IMR-90 (cell line): ENCODE results near the gene OGFOD2. TPM values are rescaled to one million over a fixed set of nuclear protein-coding genes. Genes with fewer than 3 reads are reported as not detected.
A peak's percentile ranks its signal among the peaks of the same experiment; 100 is the strongest.

Experiments used
- ATAC-seq: fragments of 200-7000 bp; cut with Tn5 transposase; 2 replicates; pipeline ENCODE4 v1.9.1; 2020; ENCODE audit warnings: low read depth, mild to moderate bottlenecking, moderate library complexity
- BruUV-seq: library from RNA; stranded (reverse); fragments of 400-500 nt; replicated peaks from 2 replicates; lab custom pipeline; 2021; lab: Mats Ljungman, UMichigan
- CTCF ChIA-PET: fragments of 300-600 bp; formaldehyde crosslinking; extraction: SDS; loops from one replicate; lab custom pipeline; 2021; ENCODE audit warnings: antibody characterized with exemption; lab: Yijun Ruan, JAX
- POLR2A ChIA-PET: fragments of 300-600 bp; sonication (Branson Sonifier 250); formaldehyde crosslinking; loops from one replicate; lab custom pipeline; 2022; ENCODE audit warnings: antibody characterized with exemption; ENCODE audit not compliant: unreplicated experiment; lab: Charles Lee
- DNase-seq: peaks from one replicate; pipeline ENCODE4 v3.0.0; 2013
- H2AFZ ChIP-seq: replicated peaks from 2 replicates; pipeline ENCODE3; 2013; ENCODE audit warnings: low read length, mild to moderate bottlenecking; ENCODE audit not compliant: poor library complexity
- H2AK5ac ChIP-seq: 2 replicates; pipeline ENCODE4 v1.6.1; 2013; ENCODE audit warnings: low read depth, low read length, inconsistent platforms
- H2AK9ac ChIP-seq: replicated peaks from 2 replicates; pipeline ENCODE3; 2013; ENCODE audit warnings: mild to moderate bottlenecking, low read depth, low read length, moderate library complexity; ENCODE audit not compliant: poor library complexity
- H2BK120ac ChIP-seq: 2 replicates; pipeline ENCODE4 v1.6.1; 2013; ENCODE audit warnings: low read depth, low read length, inconsistent platforms
- H2BK15ac ChIP-seq: 3 replicates; pipeline ENCODE4 v1.6.1; 2013; ENCODE audit warnings: low read depth, low read length, inconsistent platforms
- H2BK20ac ChIP-seq: 2 replicates; pipeline ENCODE4 v1.6.1; 2013; ENCODE audit warnings: low read depth, mild to moderate bottlenecking, inconsistent platforms, low read length, moderate library complexity
- H2BK5ac ChIP-seq: 2 replicates; pipeline ENCODE4 v1.6.1; 2013; ENCODE audit warnings: mild to moderate bottlenecking, low read depth, low read length, inconsistent platforms; ENCODE audit not compliant: poor library complexity, severe bottlenecking
- H3K14ac ChIP-seq: replicated peaks from 2 replicates; pipeline ENCODE4 v1.6.1; 2013; ENCODE audit warnings: low read depth, low read length, inconsistent platforms
- H3K18ac ChIP-seq: 2 replicates; pipeline ENCODE4 v1.6.1; 2013; ENCODE audit warnings: low read depth, low read length, control low read depth
- H3K23ac ChIP-seq: 2 replicates; pipeline ENCODE4 v1.6.1; 2013; ENCODE audit warnings: low read depth, low read length, inconsistent platforms
- H3K27ac ChIP-seq: 2 replicates; pipeline ENCODE4 v1.5.1; 2013; ENCODE audit warnings: mild to moderate bottlenecking, control low read depth, low read length; ENCODE audit not compliant: insufficient read depth
- H3K27me3 ChIP-seq: 2 replicates; pipeline ENCODE4 v1.6.1; 2013; ENCODE audit warnings: low read length; ENCODE audit not compliant: control insufficient read depth, insufficient read depth
- H3K36me3 ChIP-seq: 2 replicates; pipeline ENCODE4 v1.6.1; 2013; ENCODE audit warnings: low read length, mixed read lengths; ENCODE audit not compliant: control insufficient read depth, insufficient read depth
- H3K4ac ChIP-seq: 2 replicates; pipeline ENCODE4 v1.6.1; 2013; ENCODE audit warnings: low read depth, low read length, inconsistent platforms
- H3K4me1 ChIP-seq: 2 replicates; pipeline ENCODE4 v1.6.1; 2013; ENCODE audit warnings: low read length, mixed read lengths; ENCODE audit not compliant: control insufficient read depth, insufficient read depth
- H3K4me2 ChIP-seq: 2 replicates; pipeline ENCODE4 v1.6.1; 2013; ENCODE audit warnings: low read depth, mild to moderate bottlenecking, control low read depth, low read length, moderate library complexity
- H3K4me3 ChIP-seq: 2 replicates; pipeline ENCODE4 v1.5.1; 2013; ENCODE audit warnings: low read depth, mild to moderate bottlenecking, control low read depth, low read length, moderate library complexity; ENCODE audit not compliant: insufficient read depth
- H3K56ac ChIP-seq: 2 replicates; pipeline ENCODE4 v1.6.1; 2013; ENCODE audit warnings: low read length, inconsistent platforms; ENCODE audit not compliant: insufficient read depth; ENCODE audit errors: extremely low read depth
- H3K79me1 ChIP-seq, 2 experiments: 2 replicates each; pipeline ENCODE4 v1.6.1; 2013; ENCODE audit warnings: low read length in 2 of 2, inconsistent platforms in 1 of 2, low read depth in 1 of 2
- H3K9ac ChIP-seq: 2 replicates; pipeline ENCODE4 v1.6.1; 2013; ENCODE audit warnings: low read depth, low read length, control low read depth
- H3K9me1 ChIP-seq: 2 replicates; pipeline ENCODE4 v1.6.1; 2013; ENCODE audit warnings: low read length, inconsistent platforms; ENCODE audit not compliant: insufficient read depth
- H3K9me3 ChIP-seq: 2 replicates; pipeline ENCODE4 v1.6.1; 2013; ENCODE audit warnings: low read length; ENCODE audit not compliant: control insufficient read depth, insufficient read depth
- H4K20me1 ChIP-seq: 2 replicates; pipeline ENCODE4 v1.6.1; 2013; ENCODE audit warnings: low read length, inconsistent platforms; ENCODE audit not compliant: insufficient read depth
- H4K5ac ChIP-seq: 2 replicates; pipeline ENCODE4 v1.6.1; 2013; ENCODE audit warnings: mild to moderate bottlenecking, low read depth, low read length, control low read depth
- H4K8ac ChIP-seq, 2 experiments: 2 replicates each; pipeline ENCODE4 v1.6.1; 2013; ENCODE audit warnings: low read depth in 2 of 2, low read length in 2 of 2, control low read depth in 1 of 2, inconsistent platforms in 1 of 2
- H4K91ac ChIP-seq: 2 replicates; pipeline ENCODE4 v1.6.1; 2013; ENCODE audit warnings: low read depth, low read length, inconsistent platforms; ENCODE audit not compliant: insufficient read depth
- BHLHE40 ChIP-seq: fragments of 150-350 bp; IDR thresholded peaks from 2 replicates; pipeline ENCODE4 v1.6.1; 2016; ENCODE audit warnings: mild to moderate bottlenecking, low read depth, low read length
- MAFK ChIP-seq: IDR thresholded peaks from 2 replicates; pipeline ENCODE4 v1.6.1; 2012; ENCODE audit warnings: low read depth, low read length, improper control_type of control experiment
- RCOR1 ChIP-seq: IDR thresholded peaks from 2 replicates; pipeline ENCODE4 v1.6.1; 2012; ENCODE audit warnings: mild to moderate bottlenecking, low read length, improper control_type of control experiment; ENCODE audit not compliant: insufficient replicate concordance
- SMC3 ChIP-seq: fragments of 150-350 bp; IDR thresholded peaks from 2 replicates; pipeline ENCODE4 v1.6.1; 2016; ENCODE audit warnings: low read depth, mild to moderate bottlenecking, antibody characterized with exemption, low read length, moderate library complexity
- USF2 ChIP-seq: fragments of 150-350 bp; IDR thresholded peaks from 2 replicates; pipeline ENCODE4 v1.6.1; 2017; ENCODE audit warnings: mild to moderate bottlenecking, antibody characterized with exemption, low read length, low read depth
- WGBS, 2 experiments: methylation state at CpG; one replicate each; pipeline versions ENCODE4 v1.1.5 to v1.1.7; 2013; ENCODE audit warnings: missing lambda C conversion rate in 2 of 2; ENCODE audit not compliant: insufficient read length in 1 of 2; ENCODE audit errors: extremely low coverage in 2 of 2; 5-methylcytosine and 5-hydroxymethylcytosine counted together
- dilution Hi-C: fragments of 300-500 bp; cut with HindIII; formaldehyde crosslinking; loops from one replicate; pipeline ENCODE4 v1.14.3; 2018; ENCODE audit warnings: low sequenced_read_pairs; ENCODE audit not compliant: unreplicated experiment
- in situ Hi-C: fragments of 300-500 bp; cut with MboI; formaldehyde crosslinking; loops from 3 replicates; pipeline ENCODE4 v1.14.3; 2019; ENCODE audit warnings: low sequenced_read_pairs, inconsistent platforms, mixed read lengths
- intact Hi-C: fragments of 100-400 bp; cut with micrococcal nuclease; formaldehyde crosslinking; loops from 2 replicates; pipeline ENCODE4 v1.10.0; 2022
- polyA plus RNA-seq, 3 experiments: library from polyadenylated mRNA; depleted of rRNA; stranded (reverse); fragments of >200 nt; gene quantifications; 2 replicates each; pipeline ENCODE4 v1.2.3, GENCODE V29; 2012; ENCODE audit warnings: low replicate concordance in 1 of 3
- total RNA-seq: library from RNA; depleted of rRNA; stranded (reverse); fragments of >200 nt; gene quantifications from 2 replicates; pipeline ENCODE4 v1.2.3, GENCODE V29; 2012

Gene OGFOD2
- total and polyA plus RNA-seq, 2 of the 4 experiments (the other 2 are of a cell fraction): 4.3 to 18.2 TPM

GRCh38 chr12:123006977-123007376 is 31.9 kb downstream of the OGFOD2 start:
- Histone ChIP-seq H2AFZ (peak overlapping the region; percentile 74), H3K27me3 (no peaks in the 10 kb centered on the region), H3K18ac (no peak overlapping the region), H2AK5ac (no peak overlapping the region), H4K91ac (no peak overlapping the region), H3K4ac (no peak overlapping the region), H2BK120ac (no peak overlapping the region), H2AK9ac (no peak overlapping the region), H3K36me3 (peaks cover 19% of the 10 kb centered on the region; the same call in 1 of the 2 replicates), H3K4me2 (no peak overlapping the region), H2BK15ac (no peak overlapping the region), H3K4me1 (0 out of 2 replicates have a peak, but pooled peaks cover 3% of the 10 kb centered on the region), H3K9me3 (no peaks in the 10 kb centered on the region), H4K8ac (no peak overlapping the region), H4K5ac (no peak overlapping the region), H3K27ac (no peak overlapping the region), H3K9ac (no peak overlapping the region), H3K56ac (no peak overlapping the region), H2BK20ac (no peak overlapping the region), H3K9me1 (peaks cover 10% of the 10 kb centered on the region; the same call in 1 of the 2 replicates), H3K4me3 (no peak overlapping the region), H4K20me1 (no peaks in the 10 kb centered on the region), H3K23ac (peak overlapping the region; percentile 38; the same call in 1 of the 2 replicates), H3K79me1 (no peaks in the 10 kb centered on the region), H2BK5ac (no peak overlapping the region), H3K14ac (no peak overlapping the region)
- ATAC-seq: peak; percentile 79
- in situ Hi-C loops: no loop called here
- dilution Hi-C loops: no loop called here
- TF ChIP-seq BHLHE40: peak; percentile 77
- TF ChIP-seq RCOR1: no peak
- no peak for TF ChIP-seq USF2
- no peak for TF ChIP-seq SMC3
- TF ChIP-seq MAFK: peak; percentile 13; the same call in 1 of the 2 replicates
- no TSS peak for BruUV-seq
- DNase-seq: peak; percentile 51
- CTCF ChIA-PET: no interaction called here
- POLR2A ChIA-PET: no interaction called here
- 66% methylated on average over 9 of the region's 12 CpGs; no CpG with 5 or more reads in 1 of the 2 experiments for WGBS, 2 experiments
- intact Hi-C loops: no loop called here
